Upper lobe of left lung (tissue), 4 donors: ENCODE results near the gene SPOP.

Experiments
- CTCF ChIP-seq, 6 experiments: fragments of 450-650 bp in 4 of 6; fragments of 200-600 bp in 2 of 6; sonication (generic) in 2 of 6; IDR thresholded peaks; one replicate each; pipeline ENCODE4 v1.5.1; 2016 to 2019; ENCODE audit warnings: antibody characterized with exemption in 6 of 6
- POLR2A ChIP-seq, 4 donors: fragments of 450-650 bp; IDR thresholded peaks; one replicate each; pipeline ENCODE4 v1.5.1; 2016 to 2017; ENCODE audit warnings: antibody characterized with exemption in 4 of 4, mild to moderate bottlenecking in 2 of 4
- POLR2AphosphoS5 ChIP-seq, 2 donors: sonication (generic); formaldehyde crosslinking; IDR thresholded peaks; one replicate each; pipeline ENCODE4 v1.5.1; 2017; ENCODE audit warnings: antibody characterized with exemption in 2 of 2

- TF ChIP-seq POLR2AphosphoS5 (IDR thresholded peaks at IDR 0.05): no peak
- TF ChIP-seq CTCF (IDR thresholded peaks at IDR 0.05): no peak
- no peak for TF ChIP-seq POLR2A (IDR thresholded peaks at IDR 0.05)
These were observed 39.5 kb upstream of the SPOP start for GRCh38 chr17:49717371-49717861.
